Skeletal muscle cell (primary cell): ENCODE results near the gene DLG5.

Source experiments
- DNase-seq: peaks from one replicate; pipeline ENCODE4 v3.0.0-alpha.2; 2010; ENCODE audit warnings: low read depth
- H3K4me3 ChIP-seq: 2 replicates; pipeline ENCODE4 v1.5.1; 2011; ENCODE audit warnings: low read depth, mild to moderate bottlenecking, control low read depth, low read length, moderate library complexity

DLG5 gene

GRCh38 chr10:77810446-77811335, 115.9 kb downstream of the DLG5 start:
- H3K4me3 ChIP-seq = no peak overlapping the region
- DNase-seq = no peak

- H3K4me3 ChIP-seq = no peak overlapping the region
- DNase-seq = no peak
Observed at GRCh38 chr10:77809336-77809735, 117.2 kb downstream of the DLG5 start.

GRCh38 chr10:77807706-77808105, 118.8 kb downstream of the DLG5 start:
- H3K4me3 ChIP-seq = no peak overlapping the region
- no peak for DNase-seq

- no peak for DNase-seq
- no peak overlapping the region for H3K4me3 ChIP-seq
Observed at GRCh38 chr10:77806511-77807157, 119.9 kb downstream of the DLG5 start.

- no peak for DNase-seq
- H3K4me3 ChIP-seq = no peak overlapping the region
Observed at GRCh38 chr10:77805676-77806075, 120.9 kb downstream of the DLG5 start.

- no peak for DNase-seq
- H3K4me3 ChIP-seq = no peak overlapping the region
Observed at GRCh38 chr10:77804371-77804770, 122.2 kb downstream of the DLG5 start.

GRCh38 chr10:77801474-77802161, 124.9 kb downstream of the DLG5 start:
- H3K4me3 ChIP-seq = no peak overlapping the region
- no peak for DNase-seq

GRCh38 chr10:77800738-77801266, 125.8 kb downstream of the DLG5 start:
- no peak for DNase-seq
- H3K4me3 ChIP-seq = no peak overlapping the region

GRCh38 chr10:77800320-77800719, 126.2 kb downstream of the DLG5 start:
- DNase-seq = no peak

GRCh38 chr10:77799352-77799751, 127.2 kb downstream of the DLG5 start:
- no peak for DNase-seq

More at GRCh38 chr10:77800320-77800719, 126.2 kb downstream of the DLG5 start:
- no peak overlapping the region for H3K4me3 ChIP-seq

GRCh38 chr10:77798940-77799339, 127.6 kb downstream of the DLG5 start:
- DNase-seq = no peak

More at GRCh38 chr10:77799352-77799751, 127.2 kb downstream of the DLG5 start:
- no peak overlapping the region for H3K4me3 ChIP-seq

GRCh38 chr10:77796311-77796915, 130.1 kb downstream of the DLG5 start:
- DNase-seq = no peak
- no peak overlapping the region for H3K4me3 ChIP-seq

More at GRCh38 chr10:77798940-77799339, 127.6 kb downstream of the DLG5 start:
- no peak overlapping the region for H3K4me3 ChIP-seq

- no peak overlapping the region for H3K4me3 ChIP-seq
- no peak for DNase-seq
Observed at GRCh38 chr10:77795426-77796055, 131.0 kb downstream of the DLG5 start.

- DNase-seq = no peak
- no peak overlapping the region for H3K4me3 ChIP-seq
Observed at GRCh38 chr10:77794256-77795142, 132.1 kb downstream of the DLG5 start.

- no peak for DNase-seq
- no peak overlapping the region for H3K4me3 ChIP-seq
Observed at GRCh38 chr10:77793831-77794230, 132.7 kb downstream of the DLG5 start.

- no peak overlapping the region for H3K4me3 ChIP-seq
- DNase-seq = no peak
Observed at GRCh38 chr10:77792155-77792554, 134.4 kb downstream of the DLG5 start.

GRCh38 chr10:77791506-77791905, 135.0 kb downstream of the DLG5 start:
- DNase-seq = no peak
- H3K4me3 ChIP-seq = no peak overlapping the region

GRCh38 chr10:77789861-77790260, 136.7 kb downstream of the DLG5 start:
- DNase-seq = no peak
- no peak overlapping the region for H3K4me3 ChIP-seq
